Measurements from ENCODE around the gene CNPY3. TPM values are rescaled to one million over a fixed set of nuclear protein-coding genes. Genes with fewer than 3 reads are reported as not detected.
"Not testable (repeated sequence)": the region's sequence is repeated elsewhere in the genome, so short reads cannot be mapped to it uniquely, and the experiment has no call there.

The CNPY3 gene
- total and polyA plus RNA-seq, 7 experiments from 2014 or later, result 58.6 to 134 (median 92.7) TPM

GRCh38 chr6:42898891-42899361, 30.4 kb upstream of the CNPY3 start:
- CTCF ChIA-PET, result interaction anchor here (0.7 to 1.0 kb wide), 3 partner anchors 22 to 237 kb away, joined by 3 to 4 read pairs (median 4); no protein-coding TSS in a partner anchor
- Histone ChIP-seq H3K36me3 (ENCODE audit: control insufficient read depth in 2 of 3, insufficient read depth in 3 of 3, low read length in 3 of 3) (no peaks in the 10 kb centered on the region), H3K27me3 (ENCODE audit: control insufficient read depth in 2 of 2, insufficient read depth in 2 of 2, low read length in 2 of 2) (no peaks in the 10 kb centered on the region), H3K27ac (ENCODE audit: low read depth, low read length) (no peak overlapping the region), H3K9me3 (ENCODE audit: control insufficient read depth in 2 of 3, low read length in 3 of 3) (no peaks in the 10 kb centered on the region), H3K4me3 (ENCODE audit: low read length) (no peak overlapping the region), H3K4me1 (ENCODE audit: control insufficient read depth in 2 of 2, insufficient read depth in 2 of 2, low read length in 2 of 2) (no peaks in the 10 kb centered on the region)
- Mint-ChIP-seq H3K9me3 (peaks cover 0 to 1% (median 0%) of the 10 kb centered on the region in 11 donors), H3K27ac (peak overlapping the region in 1 of 9 donors; percentile 14), H3K36me3 (no peaks in the 10 kb centered on the region), H3K4me3 (peak overlapping the region in 1 of 10 donors; percentile 14), H3K4me1 (peaks cover 0 to 17% (median 5%) of the 10 kb centered on the region in 7 donors), H3K27me3 (no peaks in the 10 kb centered on the region)
- intact Hi-C loops (cut with micrococcal nuclease), result loop anchor here (1.0 to 10.0 kb wide), 7 partner anchors 9 to 1114 kb away; partner anchors contain the start of genes PRICKLE4 (in 1 of the 2), RPL7L1 (in 1 of the 2) and TOMM6 (in 1 of the 2)
- ATAC-seq, result no peak
- POLR2A ChIA-PET, result interaction anchor here (0.6 to 1.0 kb wide), 3 partner anchors 114 to 237 kb away, joined by 3 read pairs; no protein-coding TSS in a partner anchor
- DNase-seq, result peak; percentile 32 to 74 (median 62)

DNA sequence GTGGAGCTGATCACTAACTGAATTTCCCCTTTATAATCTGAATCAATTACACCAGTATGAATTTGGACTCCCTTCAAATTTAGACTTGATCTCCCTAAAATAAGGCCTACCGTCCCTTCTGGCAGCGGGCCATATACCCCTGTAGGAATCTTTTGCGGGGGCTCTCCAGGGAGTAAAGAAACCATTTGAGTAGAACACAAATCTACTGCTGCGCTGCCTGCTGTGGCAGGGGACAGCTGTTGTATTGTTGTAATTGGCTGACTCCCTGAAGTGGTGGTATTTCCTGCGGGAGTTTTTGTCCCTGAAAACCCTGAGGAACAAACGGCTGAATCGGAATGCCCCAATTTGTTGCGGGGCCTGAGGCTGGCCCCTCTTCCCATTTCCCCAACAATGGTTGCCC, 29.4 kb upstream of the CNPY3 start:
- no peaks in the 10 kb centered on the region for H3K4me1 ChIP-seq (ENCODE audit: control insufficient read depth in 2 of 2, insufficient read depth in 2 of 2, low read length in 2 of 2)
- Mint-ChIP-seq H3K4me1 (peaks cover 0 to 17% (median 5%) of the 10 kb centered on the region in 7 donors), H3K27ac (no peak overlapping the region), H3K36me3 (no peaks in the 10 kb centered on the region), H3K9me3 (no peaks in the 10 kb centered on the region), H3K4me3 (no peak overlapping the region), H3K27me3 (no peaks in the 10 kb centered on the region)
- DNase-seq (no peak), ATAC-seq (no peak)
- no peak overlapping the region for H3K27ac ChIP-seq (ENCODE audit: low read depth, low read length)
- no peaks in the 10 kb centered on the region for H3K36me3 ChIP-seq (ENCODE audit: control insufficient read depth in 2 of 3, insufficient read depth in 3 of 3, low read length in 3 of 3)
- ChIA-PET POLR2A (interaction anchor here (0.6 to 1.8 kb wide), 3 partner anchors 9 to 317 kb away, joined by 3 to 5 read pairs (median 3); partner anchors contain the start of gene RPL7L1), CTCF (interaction anchor here (0.6 to 1.8 kb wide), 10 partner anchors 8 to 334 kb away, joined by 3 to 11 read pairs (median 3); partner anchors contain the start of gene CNPY3)
- no peaks in the 10 kb centered on the region for H3K9me3 ChIP-seq (ENCODE audit: control insufficient read depth in 2 of 3, low read length in 3 of 3)
- H3K27me3 ChIP-seq (ENCODE audit: control insufficient read depth in 2 of 2, insufficient read depth in 2 of 2, low read length in 2 of 2), result no peaks in the 10 kb centered on the region
- no peak overlapping the region for H3K4me3 ChIP-seq (ENCODE audit: low read length)
- intact Hi-C loops (cut with micrococcal nuclease), result loop anchor here (1.0 to 10.0 kb wide), 11 partner anchors 10 to 1115 kb away; partner anchors contain the start of genes GNMT (in 1 of the 2), PRICKLE4 (in 1 of the 2), RPL7L1 (in 1 of the 2) and TOMM6 (in 1 of the 2)

GRCh38 chr6:42901538-42901957, 27.7 kb upstream of the CNPY3 start:
- peaks cover 0 to 17% (median 5%) of the 10 kb centered on the region in 7 donors for H3K4me1 Mint-ChIP-seq
- H3K4me3 ChIP-seq (ENCODE audit: low read length), result no peak overlapping the region
- ChIA-PET CTCF (interaction anchor here (0.6 to 1.9 kb wide), 11 partner anchors 20 to 481 kb away, joined by 3 to 29 read pairs (median 3); partner anchors contain the start of genes CNPY3 and PPP2R5D), POLR2A (interaction anchor here (0.6 to 1.8 kb wide), 4 partner anchors 11 to 241 kb away, joined by 3 to 6 read pairs (median 4); partner anchors contain the start of gene CNPY3)
- DNase-seq (peak; percentile 34 to 82 (median 76)), ATAC-seq (peak; percentile 100)
- no peaks in the 10 kb centered on the region for H3K4me1 ChIP-seq (ENCODE audit: control insufficient read depth in 2 of 2, insufficient read depth in 2 of 2, low read length in 2 of 2)
- no peaks in the 10 kb centered on the region for H3K9me3 Mint-ChIP-seq
- no peaks in the 10 kb centered on the region for H3K36me3 Mint-ChIP-seq
- H3K27me3 Mint-ChIP-seq, result peaks cover 0 to 6% (median 0%) of the 10 kb centered on the region in 5 donors
- no peaks in the 10 kb centered on the region for H3K27me3 ChIP-seq (ENCODE audit: control insufficient read depth in 2 of 2, insufficient read depth in 2 of 2, low read length in 2 of 2)
- H3K27ac Mint-ChIP-seq, result peak overlapping the region in 1 of 9 donors; percentile 18
- H3K36me3 ChIP-seq (ENCODE audit: control insufficient read depth in 2 of 3, insufficient read depth in 3 of 3, low read length in 3 of 3), result no peaks in the 10 kb centered on the region
- intact Hi-C loops (cut with micrococcal nuclease), result loop anchor here (1.0 to 5.0 kb wide), 10 partner anchors 28 to 605 kb away; partner anchors contain the start of genes CNPY3 (in 2 of the 2), RRP36 (in 2 of the 2), GNMT (in 1 of the 2) and PEX6 (in 1 of the 2)
- no peaks in the 10 kb centered on the region for H3K9me3 ChIP-seq (ENCODE audit: control insufficient read depth in 2 of 3, low read length in 3 of 3)
- H3K4me3 Mint-ChIP-seq, result peak overlapping the region in 1 of 10 donors; percentile 65
- no peak overlapping the region for H3K27ac ChIP-seq (ENCODE audit: low read depth, low read length)

DNA sequence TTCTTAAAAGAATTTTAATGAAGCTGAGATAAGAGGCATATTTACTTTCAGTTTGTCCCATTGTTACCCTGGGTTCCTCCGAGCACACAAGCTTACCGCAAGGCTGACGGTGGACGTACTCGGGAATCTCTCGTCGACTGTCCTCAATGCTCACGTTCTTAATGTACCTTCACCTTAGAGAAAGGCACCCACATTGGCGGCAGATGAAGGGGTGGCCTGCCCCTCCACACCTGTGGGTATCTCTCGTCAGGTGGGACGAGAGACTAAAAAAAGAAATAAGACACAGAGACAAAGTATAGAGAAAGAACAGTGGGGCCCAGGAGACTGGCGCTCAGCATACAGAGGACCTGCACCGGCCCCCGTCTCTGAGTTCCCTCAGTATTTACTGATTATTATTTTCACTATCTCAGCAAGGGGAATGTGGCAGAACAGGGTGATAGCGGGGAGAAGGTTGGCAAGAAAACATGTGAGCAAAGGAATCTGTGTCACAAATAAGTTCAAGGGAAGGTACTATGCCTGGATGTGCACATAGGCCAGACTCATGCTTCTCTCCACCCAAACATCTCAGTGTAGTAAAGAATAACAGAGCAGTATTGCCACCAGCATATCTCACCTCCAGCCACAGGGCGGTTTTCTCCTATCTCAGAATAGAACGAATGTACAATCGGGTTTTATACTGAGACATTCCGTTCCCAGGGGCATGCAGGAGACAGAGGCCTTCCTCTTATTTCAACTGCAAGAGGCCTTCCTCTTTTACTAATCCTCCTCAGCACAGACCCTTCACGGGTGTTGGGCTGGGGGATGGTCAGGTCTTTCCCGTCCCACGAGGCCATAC, 26.6 kb upstream of the CNPY3 start:
- intact Hi-C loops (cut with micrococcal nuclease), result loop anchor here (5.0 kb wide), 2 partner anchors 60 to 225 kb away; partner anchors contain the start of gene GNMT (in 1 of the 2)
- DNase-seq; H3K9me3 Mint-ChIP-seq; H3K9me3 ChIP-seq (ENCODE audit: control insufficient read depth in 2 of 3, low read length in 3 of 3); H3K4me3 ChIP-seq (ENCODE audit: low read length); H3K27me3 Mint-ChIP-seq; H3K36me3 ChIP-seq (ENCODE audit: control insufficient read depth in 2 of 3, insufficient read depth in 3 of 3, low read length in 3 of 3); H3K27me3 ChIP-seq (ENCODE audit: control insufficient read depth in 2 of 2, insufficient read depth in 2 of 2, low read length in 2 of 2); POLR2A ChIA-PET; H3K4me1 ChIP-seq (ENCODE audit: control insufficient read depth in 2 of 2, insufficient read depth in 2 of 2, low read length in 2 of 2); H3K36me3 Mint-ChIP-seq; H3K27ac ChIP-seq (ENCODE audit: low read depth, low read length); ATAC-seq: not testable (repeated sequence)
- CTCF ChIA-PET, result interaction anchor here (0.6 to 1.9 kb wide), 4 partner anchors 10 to 241 kb away, joined by 3 to 29 read pairs (median 5); partner anchors contain the start of gene CNPY3
- H3K27ac Mint-ChIP-seq, result peak overlapping the region in 4 of 9 donors; percentile 27 to 81 (median 52)
- H3K4me1 Mint-ChIP-seq, result peaks cover 0 to 17% (median 5%) of the 10 kb centered on the region in 7 donors
- H3K4me3 Mint-ChIP-seq, result peak overlapping the region in 4 of 10 donors; percentile 12 to 65 (median 30)

DNA sequence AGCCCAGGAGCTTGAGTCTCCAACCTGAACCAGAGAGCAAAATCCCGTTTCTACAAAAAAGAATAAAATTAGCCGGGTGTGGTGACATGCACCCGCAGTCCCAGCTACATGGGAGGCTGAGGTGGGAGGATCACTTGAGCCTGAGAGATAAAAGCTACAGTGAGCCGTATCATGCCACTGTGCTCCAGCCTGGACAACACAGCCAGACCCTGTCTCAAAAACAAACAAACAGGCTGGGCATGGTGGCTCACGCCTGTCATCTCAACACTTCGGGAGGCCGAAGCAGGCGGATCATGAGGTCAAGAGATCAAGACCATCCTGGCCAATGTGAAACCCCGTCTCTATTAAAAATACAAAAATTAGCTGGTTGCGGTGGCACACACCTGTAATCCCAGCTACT, 24.8 kb upstream of the CNPY3 start:
- peaks cover 0 to 9% (median 0%) of the 10 kb centered on the region in 5 donors for H3K27me3 Mint-ChIP-seq
- H3K4me1 Mint-ChIP-seq, result peaks cover 0 to 14% (median 5%) of the 10 kb centered on the region in 7 donors
- Histone ChIP-seq H3K27ac (ENCODE audit: low read depth, low read length) (no peak overlapping the region), H3K36me3 (ENCODE audit: control insufficient read depth in 2 of 3, insufficient read depth in 3 of 3, low read length in 3 of 3) (no peaks in the 10 kb centered on the region), H3K4me3 (ENCODE audit: low read length) (no peak overlapping the region), H3K27me3 (ENCODE audit: control insufficient read depth in 2 of 2, insufficient read depth in 2 of 2, low read length in 2 of 2) (no peaks in the 10 kb centered on the region), H3K4me1 (ENCODE audit: control insufficient read depth in 2 of 2, insufficient read depth in 2 of 2, low read length in 2 of 2) (no peaks in the 10 kb centered on the region), H3K9me3 (ENCODE audit: control insufficient read depth in 2 of 3, low read length in 3 of 3) (no peaks in the 10 kb centered on the region)
- POLR2A ChIA-PET, result interaction anchor here (0.6 kb wide), 1 partner anchor 200 kb away, joined by 4 read pairs; no protein-coding TSS in a partner anchor
- no peak for ATAC-seq
- no peaks in the 10 kb centered on the region for H3K36me3 Mint-ChIP-seq
- H3K9me3 Mint-ChIP-seq, result no peaks in the 10 kb centered on the region
- H3K27ac Mint-ChIP-seq, result peak overlapping the region in 1 of 9 donors; percentile 36
- H3K4me3 Mint-ChIP-seq, result no peak overlapping the region
- intact Hi-C loops (cut with micrococcal nuclease), result loop anchor here (5.0 kb wide), 2 partner anchors 58 to 223 kb away; partner anchors contain the start of gene GNMT (in 1 of the 2)
- no peak for DNase-seq
- CTCF ChIA-PET, result interaction anchor here (0.6 to 1.4 kb wide), 3 partner anchors 80 to 239 kb away, joined by 3 to 5 read pairs (median 4); partner anchors contain the start of genes KLC4, MRPL2 and PPP2R5D

- H3K36me3 Mint-ChIP-seq, result no peaks in the 10 kb centered on the region
- Histone ChIP-seq H3K36me3 (ENCODE audit: control insufficient read depth in 2 of 3, insufficient read depth in 3 of 3, low read length in 3 of 3) (no peaks in the 10 kb centered on the region), H3K9me3 (ENCODE audit: control insufficient read depth in 2 of 3, low read length in 3 of 3) (no peaks in the 10 kb centered on the region), H3K4me3 (ENCODE audit: low read length) (no peak overlapping the region), H3K4me1 (ENCODE audit: control insufficient read depth in 2 of 2, insufficient read depth in 2 of 2, low read length in 2 of 2) (no peaks in the 10 kb centered on the region), H3K27ac (ENCODE audit: low read depth, low read length) (no peak overlapping the region), H3K27me3 (ENCODE audit: control insufficient read depth in 2 of 2, insufficient read depth in 2 of 2, low read length in 2 of 2) (no peaks in the 10 kb centered on the region)
- DNase-seq, result no peak
- no peaks in the 10 kb centered on the region for H3K9me3 Mint-ChIP-seq
- ChIA-PET CTCF (no interaction called here), POLR2A (interaction anchor here (0.8 to 1.3 kb wide), 2 partner anchors 38 to 98 kb away, joined by 3 read pairs; no protein-coding TSS in a partner anchor)
- no peak overlapping the region for H3K4me3 Mint-ChIP-seq
- H3K27ac Mint-ChIP-seq, result no peak overlapping the region
- no peak for ATAC-seq
- intact Hi-C loops (cut with micrococcal nuclease), result no loop called here
- peaks cover 4 to 14% (median 5%) of the 10 kb centered on the region in 5 donors for H3K27me3 Mint-ChIP-seq
- peaks cover 0 to 6% (median 4%) of the 10 kb centered on the region in 7 donors for H3K4me1 Mint-ChIP-seq
These were observed 21.9 kb upstream of the CNPY3 start for GRCh38 chr6:42907336-42907735.
